Measurements from ENCODE around the gene SH3BP1. TPM values are rescaled to one million over a fixed set of nuclear protein-coding genes. Genes with fewer than 3 reads are reported as not detected.

Gene SH3BP1
- polyA plus RNA-seq, 2 of the 4 experiments (the other 2 are of a cell fraction): 1.8 to 2.7 TPM

GRCh38 chr22:37618072-37618656 is 21.3 kb upstream of the SH3BP1 start:
- TF ChIP-seq EHF (CRISPR knock-in tag; IDR thresholded peaks at IDR 0.05) (no peak), CBX2 (IDR thresholded peaks at IDR 0.05; ENCODE audit: borderline replicate concordance, low read depth) (no peak), HOXB13 (CRISPR knock-in tag; IDR thresholded peaks at IDR 0.05; ENCODE audit: low read depth) (no peak), MAX (IDR thresholded peaks at IDR 0.05) (no peak), CEBPB (IDR thresholded peaks at IDR 0.05) (no peak), ZNF302 (CRISPR knock-in tag; IDR thresholded peaks at IDR 0.05) (no peak), ZFP36 (IDR thresholded peaks at IDR 0.05; ENCODE audit: borderline replicate concordance, partially characterized antibody) (no peak), FOXS1 (CRISPR knock-in tag; IDR thresholded peaks at IDR 0.05) (no peak), HOXA7 (CRISPR knock-in tag; IDR thresholded peaks at IDR 0.05) (no peak), ESRRA (IDR thresholded peaks at IDR 0.05; ENCODE audit: borderline replicate concordance, low read length) (no peak), PBX3 (IDR thresholded peaks at IDR 0.05) (no peak)
- H3K27ac ChIP-seq: no peak overlapping the region
- H3K4me3 ChIP-seq: no peak overlapping the region
- no peak for FAIRE-seq
- 91% methylated on average over 14 of the region's 14 CpGs for WGBS (ENCODE audit: missing lambda C conversion rate)
- ATAC-seq: no peak
- DNase-seq (ENCODE audit: low read depth in 1 of 2, low spot score in 1 of 2): no peak
- no peaks in the 10 kb centered on the region for H3K4me1 ChIP-seq
- POLR2A ChIA-PET: no interaction called here
- no peaks in the 10 kb centered on the region for H3K9me3 ChIP-seq
- CTCF ChIA-PET: interaction anchor here (0.6 to 7.1 kb wide), 8 partner anchors 9 to 174 kb away, joined by 3 to 36 read pairs (median 4); no protein-coding TSS in a partner anchor
- H3K4me2 ChIP-seq: no peak overlapping the region

GRCh38 chr22:37618674-37619073 is 20.8 kb upstream of the SH3BP1 start:
- WGBS (ENCODE audit: missing lambda C conversion rate): 91% methylated on average over 6 of the region's 6 CpGs
- no peak for DNase-seq (ENCODE audit: low read depth in 1 of 2, low spot score in 1 of 2)
- CTCF ChIA-PET: interaction anchor here (0.8 to 7.1 kb wide), 5 partner anchors 8 to 173 kb away, joined by 4 to 36 read pairs (median 6); no protein-coding TSS in a partner anchor
- Histone ChIP-seq H3K4me3 (no peak overlapping the region), H3K9me3 (no peaks in the 10 kb centered on the region), H3K4me1 (no peaks in the 10 kb centered on the region), H3K4me2 (no peak overlapping the region), H3K27ac (no peak overlapping the region)
- POLR2A ChIA-PET: no interaction called here
- no peak for TF ChIP-seq RAD21 (conservative IDR thresholded peaks at IDR 0.05 in 1 of 2, IDR thresholded peaks at IDR 0.05 in 1 of 2)
- TF ChIP-seq ESRRA (IDR thresholded peaks at IDR 0.05; ENCODE audit: borderline replicate concordance, low read length): no peak
- no peak for TF ChIP-seq CEBPB (IDR thresholded peaks at IDR 0.05)
- no peak for TF ChIP-seq ELK1 (IDR thresholded peaks at IDR 0.05; ENCODE audit: low read depth, low read length)
- no peak for TF ChIP-seq JUN (IDR thresholded peaks at IDR 0.05)
- TF ChIP-seq EP300 (IDR thresholded peaks at IDR 0.05): no peak
- no peak for TF ChIP-seq KDM5A (IDR thresholded peaks at IDR 0.05)
- no peak for TF ChIP-seq KDM1A (IDR thresholded peaks at IDR 0.05; ENCODE audit: low read depth)
- no peak for TF ChIP-seq TFCP2L1 (CRISPR knock-in tag; IDR thresholded peaks at IDR 0.05)
- TF ChIP-seq GATA3 (IDR thresholded peaks at IDR 0.05; ENCODE audit: borderline replicate concordance): no peak
- no peak for TF ChIP-seq EHMT2 (IDR thresholded peaks at IDR 0.05; ENCODE audit: low read depth)
- TF ChIP-seq CTCF (IDR thresholded peaks at IDR 0.05): no peak
- TF ChIP-seq ZSCAN20 (CRISPR knock-in tag; IDR thresholded peaks at IDR 0.05): no peak
- TF ChIP-seq NFE2L2 (conservative IDR thresholded peaks at IDR 0.05; ENCODE audit: low read length): no peak
- no peak for TF ChIP-seq HEYL (CRISPR knock-in tag; IDR thresholded peaks at IDR 0.05)
- no peak for TF ChIP-seq RFX5 (IDR thresholded peaks at IDR 0.05)
- no peak for TF ChIP-seq ATOH8 (CRISPR knock-in tag; IDR thresholded peaks at IDR 0.05; ENCODE audit: low read depth)
- TF ChIP-seq HMGXB4 (CRISPR knock-in tag; IDR thresholded peaks at IDR 0.05; ENCODE audit: borderline replicate concordance): no peak
- ATAC-seq: no peak
- no peak for FAIRE-seq
